Caki2 (cell line): ENCODE data around the gene SPRED1. TPM values are rescaled to one million over a fixed set of nuclear protein-coding genes. Genes with fewer than 3 reads are reported as not detected.

Experiments
- DNase-seq: peaks from one replicate; pipeline ENCODE4 v3.0.0-alpha.2; 2015; ENCODE audit warnings: low read depth
- in situ Hi-C: cut with HindIII; loops from 2 replicates; pipeline ENCODE4 v1.10.0; 2016; ENCODE audit warnings: low sequenced_read_pairs, low pct_unique_long_range_greater_than_20kb, mixed read lengths
- total RNA-seq: library from RNA; depleted of rRNA; stranded (reverse); fragments of >200 nt; shearing (Covaris generic); gene quantifications from 2 replicates; pipeline ENCODE4 v1.2.3, GENCODE V29; 2014; ENCODE audit warnings: low replicate concordance

SPRED1 gene
- total RNA-seq, 1 experiment from 2014 or later: 11.2 TPM

GRCh38 chr15:38316311-38316710, 63.7 kb downstream of the SPRED1 start:
- no peak for DNase-seq
- in situ Hi-C loops: no loop called here

- DNase-seq: no peak
- in situ Hi-C loops: no loop called here
Measured at GRCh38 chr15:38320181-38320580, 67.5 kb downstream of the SPRED1 start.

- in situ Hi-C loops: no loop called here
- DNase-seq: no peak
Measured at GRCh38 chr15:38320866-38321265, 68.2 kb downstream of the SPRED1 start.

GRCh38 chr15:38323895-38324294, 71.3 kb downstream of the SPRED1 start:
- no peak for DNase-seq
- in situ Hi-C loops: no loop called here

- in situ Hi-C loops: no loop called here
- no peak for DNase-seq
Measured at GRCh38 chr15:38324939-38325647, 72.5 kb downstream of the SPRED1 start.

GRCh38 chr15:38325648-38325990, 73.0 kb downstream of the SPRED1 start:
- no peak for DNase-seq
- in situ Hi-C loops: no loop called here

- no peak for DNase-seq
- in situ Hi-C loops: no loop called here
Measured at GRCh38 chr15:38332711-38333110, 80.1 kb downstream of the SPRED1 start.

GRCh38 chr15:38335116-38335515, 82.5 kb downstream of the SPRED1 start:
- no peak for DNase-seq
- in situ Hi-C loops: no loop called here

- in situ Hi-C loops: no loop called here
- no peak for DNase-seq
Measured at GRCh38 chr15:38344351-38344750, 91.7 kb downstream of the SPRED1 start.

GRCh38 chr15:38349251-38349650, 96.6 kb downstream of the SPRED1 start:
- no peak for DNase-seq
- in situ Hi-C loops: no loop called here

- in situ Hi-C loops: no loop called here
- no peak for DNase-seq
Measured at GRCh38 chr15:38351466-38351865, 98.8 kb downstream of the SPRED1 start.

GRCh38 chr15:38354315-38354929, 101.8 kb downstream of the SPRED1 start:
- in situ Hi-C loops: no loop called here

GRCh38 chr15:38362355-38362754, 109.7 kb downstream of the SPRED1 start:
- in situ Hi-C loops: no loop called here
- DNase-seq: no peak

More at GRCh38 chr15:38354315-38354929, 101.8 kb downstream of the SPRED1 start:
- DNase-seq: peak; percentile 38

- DNase-seq: no peak
- in situ Hi-C loops: no loop called here
Measured at GRCh38 chr15:38367476-38367875, 114.8 kb downstream of the SPRED1 start.

- no peak for DNase-seq
- in situ Hi-C loops: no loop called here
Measured at GRCh38 chr15:38369936-38370478, 117.4 kb downstream of the SPRED1 start.

- in situ Hi-C loops: no loop called here
Measured at GRCh38 chr15:38373016-38373415, 120.4 kb downstream of the SPRED1 start.

GRCh38 chr15:38374029-38374428, 121.4 kb downstream of the SPRED1 start:
- no peak for DNase-seq
- in situ Hi-C loops: no loop called here

More at GRCh38 chr15:38373016-38373415, 120.4 kb downstream of the SPRED1 start:
- DNase-seq: no peak

GRCh38 chr15:38374556-38374955, 121.9 kb downstream of the SPRED1 start:
- in situ Hi-C loops: no loop called here

GRCh38 chr15:38376081-38376480, 123.4 kb downstream of the SPRED1 start:
- in situ Hi-C loops: no loop called here

More at GRCh38 chr15:38374556-38374955, 121.9 kb downstream of the SPRED1 start:
- no peak for DNase-seq

GRCh38 chr15:38377636-38378035, 125.0 kb downstream of the SPRED1 start:
- in situ Hi-C loops: no loop called here
- no peak for DNase-seq

More at GRCh38 chr15:38376081-38376480, 123.4 kb downstream of the SPRED1 start:
- no peak for DNase-seq
